Stimulated activated CD4-positive, alpha-beta T cell treated with anti-CD3 and anti-CD28 coated beads, Interleukin-4, amount 100 ng/mL, for 48 hours (primary cell): Measurements from ENCODE around the gene GTF2F2.
"Not testable (repeated sequence)": the region's sequence is repeated elsewhere in the genome, so short reads cannot be mapped to it uniquely, and the experiment has no call there.

ENCODE experiments used
- DNase-seq, 2 donors: peaks; one replicate each; pipeline ENCODE4 v3.0.0-alpha.2; 2020; ENCODE audit warnings: low read depth in 2 of 2

The GTF2F2 gene

DNA sequence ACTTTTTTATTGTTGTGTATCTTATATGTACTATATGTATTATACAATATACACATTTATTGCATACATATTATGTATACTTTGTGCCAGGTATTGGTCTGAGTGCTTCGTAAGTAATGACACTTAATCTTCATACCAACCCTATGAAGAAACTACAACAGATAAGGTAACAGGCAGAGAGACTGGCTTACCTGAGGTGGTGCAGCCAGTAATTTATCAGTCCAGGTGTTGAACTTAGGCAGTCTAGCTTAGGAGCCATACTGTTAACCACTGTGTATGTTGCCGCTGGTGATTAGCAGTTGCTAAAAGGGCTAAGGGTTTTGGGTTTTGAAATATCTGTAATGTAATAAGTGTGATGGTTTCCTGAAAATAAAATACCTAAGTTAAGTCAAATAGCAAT lies 134.1 kb downstream of the GTF2F2 start:
- no peak for DNase-seq

DNA sequence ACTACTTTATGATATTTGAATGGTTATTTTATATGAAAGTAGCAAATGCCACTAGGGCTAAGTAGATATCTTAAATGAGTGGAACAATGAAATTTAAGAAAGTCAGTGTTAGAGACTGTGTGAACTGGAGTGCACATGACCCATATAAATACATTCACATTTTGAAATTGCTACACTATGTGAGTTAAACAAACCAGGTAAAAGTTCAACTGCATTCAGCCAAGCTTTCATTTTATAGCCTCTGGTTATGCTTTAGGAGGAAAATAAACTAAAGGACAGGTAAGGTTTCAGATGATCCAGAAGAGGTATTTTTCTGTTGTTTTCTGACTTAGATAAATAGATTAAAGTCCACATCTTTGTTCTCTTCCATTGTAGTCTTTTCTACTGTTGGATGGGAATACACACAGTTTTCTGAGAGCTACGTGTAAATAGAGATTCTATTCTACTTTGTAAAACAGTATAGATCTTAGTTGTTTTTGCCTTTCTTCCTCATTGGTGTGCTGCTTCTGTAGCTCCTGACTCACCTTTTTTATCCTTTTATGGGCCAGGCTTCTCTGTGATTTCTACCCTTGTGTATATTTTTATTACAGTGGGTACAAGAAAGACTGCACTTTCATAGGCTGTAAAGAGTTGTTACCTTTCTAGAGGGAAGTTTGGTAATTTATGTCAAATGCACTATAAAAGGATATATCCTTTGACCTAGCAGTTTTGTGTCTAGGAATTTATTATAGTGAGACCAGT lies 135.1 kb downstream of the GTF2F2 start:
- DNase-seq, result no peak

DNA sequence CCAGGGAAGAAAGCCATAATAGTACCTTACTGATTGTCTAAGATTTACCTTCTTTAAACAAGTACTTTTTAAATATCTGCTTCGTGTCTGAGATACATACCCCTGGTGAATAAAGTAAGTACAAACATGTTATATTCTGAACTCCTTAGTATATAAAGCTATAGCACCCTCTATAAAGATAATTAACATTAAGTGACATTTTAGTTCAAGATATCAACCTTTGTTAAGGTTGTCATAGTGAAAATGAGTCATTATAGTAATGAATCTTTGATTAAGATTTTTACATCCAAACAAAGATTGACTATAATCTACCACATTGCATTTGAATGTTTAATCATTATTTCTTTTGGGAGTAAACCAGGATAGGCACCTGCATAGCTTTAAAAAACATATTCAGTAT lies 135.9 kb downstream of the GTF2F2 start:
- no peak for DNase-seq

DNA sequence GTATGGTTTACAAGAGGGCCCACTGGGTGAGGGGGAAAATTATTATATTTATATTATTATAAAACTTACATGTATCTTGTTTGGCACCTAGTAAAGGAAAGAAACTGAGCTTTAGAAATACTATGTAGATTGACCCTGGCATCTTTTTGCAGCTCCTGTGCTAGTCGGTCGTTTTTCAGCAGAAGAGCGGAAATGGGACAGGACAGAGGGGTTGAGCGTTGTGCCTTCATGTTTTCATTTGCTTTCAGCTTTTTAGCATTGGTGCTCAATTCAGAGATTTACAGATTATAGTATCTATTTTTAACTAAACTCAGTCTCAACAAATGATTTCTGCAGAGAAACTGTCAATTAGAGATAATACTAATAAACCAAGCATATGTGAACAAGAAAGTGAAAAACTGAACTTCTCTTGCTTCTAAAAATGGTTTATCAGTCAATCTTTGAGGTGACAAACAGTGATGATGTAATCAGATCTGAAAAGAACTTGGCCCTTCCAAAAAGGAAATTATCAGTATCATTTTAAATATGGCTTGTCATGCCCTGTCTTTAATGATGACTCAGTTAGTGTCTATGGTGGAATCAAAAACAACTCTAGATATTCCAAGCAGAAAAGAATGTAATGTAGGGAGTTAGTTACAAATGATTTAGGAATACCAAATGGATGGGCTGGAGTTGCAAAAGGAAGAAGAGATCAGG lies 137.5 kb downstream of the GTF2F2 start:
- DNase-seq, result no peak

DNA sequence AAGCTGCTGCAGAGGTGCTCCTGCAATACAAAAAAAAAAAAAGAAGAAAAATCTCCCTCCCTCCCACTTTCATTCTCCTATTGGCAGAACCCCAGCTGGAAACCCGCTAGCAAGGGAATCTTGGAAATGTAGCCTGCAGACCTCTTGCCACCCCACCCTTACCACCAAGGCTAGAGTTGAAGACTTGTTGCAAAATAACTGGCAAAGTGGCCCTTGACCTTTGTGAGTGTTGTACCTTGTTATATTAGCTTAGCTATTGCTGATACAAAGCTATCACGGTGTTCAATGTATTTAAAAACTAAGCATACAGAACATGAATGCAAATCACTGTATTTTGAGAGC lies 138.0 kb downstream of the GTF2F2 start:
- no peak for DNase-seq

DNA sequence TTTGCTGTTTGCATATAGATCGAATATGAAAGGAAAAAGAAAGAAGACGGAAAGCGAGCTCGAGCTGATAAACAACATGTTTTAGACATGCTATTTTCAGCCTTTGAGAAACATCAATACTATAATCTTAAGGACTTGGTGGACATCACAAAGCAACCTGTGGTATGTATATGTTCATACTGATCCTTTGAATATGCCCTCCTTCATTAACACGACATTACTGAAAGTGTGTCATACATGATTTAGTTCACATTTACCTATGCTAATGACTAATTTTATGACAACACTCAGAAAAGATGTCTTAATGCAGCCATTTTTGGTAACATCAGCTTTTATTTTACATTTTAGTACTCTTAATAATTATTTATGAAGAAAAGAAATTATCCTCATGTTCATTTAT lies 146.9 kb downstream of the GTF2F2 start:
- no peak for DNase-seq

DNA sequence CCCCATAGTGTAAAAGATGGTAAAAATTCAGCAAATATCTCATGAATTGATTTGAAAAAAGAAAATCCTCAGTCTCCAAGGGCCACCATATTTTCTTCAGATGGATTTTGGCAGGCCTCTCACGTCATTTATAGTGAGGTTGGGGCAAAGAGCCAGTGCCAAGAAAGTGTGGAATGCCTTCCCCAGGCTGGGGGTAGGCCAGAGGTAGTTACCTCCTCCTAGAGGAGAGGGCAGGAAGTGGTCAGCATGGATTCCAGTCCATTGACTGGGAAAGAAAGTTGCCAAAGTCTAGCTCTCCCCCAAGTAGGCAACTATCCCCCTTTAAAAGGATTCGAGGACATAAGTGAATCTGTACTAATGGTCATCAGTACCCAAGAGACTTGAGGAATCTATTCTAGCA lies 148.9 kb downstream of the GTF2F2 start:
- no peak for DNase-seq

DNA sequence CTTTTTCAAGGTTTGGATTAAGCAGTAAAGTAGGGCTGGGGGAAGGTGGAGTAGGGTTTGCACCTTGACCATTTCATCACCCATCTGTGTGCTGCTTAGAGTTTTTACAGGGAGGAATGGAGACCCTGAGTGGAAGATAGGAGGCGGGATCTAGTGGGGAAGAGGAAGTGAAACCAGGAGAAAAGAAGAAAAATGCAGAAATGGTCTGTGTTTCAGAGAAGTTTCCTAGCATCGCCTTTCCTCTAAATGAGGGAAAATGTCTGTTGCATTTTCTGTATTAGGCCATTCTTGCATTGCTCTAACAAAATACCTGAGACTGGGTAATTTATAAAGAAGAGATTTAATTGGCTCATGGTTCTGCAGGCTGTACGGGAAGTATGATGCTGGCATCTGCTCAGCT lies 156.6 kb downstream of the GTF2F2 start:
- no peak for DNase-seq

DNA sequence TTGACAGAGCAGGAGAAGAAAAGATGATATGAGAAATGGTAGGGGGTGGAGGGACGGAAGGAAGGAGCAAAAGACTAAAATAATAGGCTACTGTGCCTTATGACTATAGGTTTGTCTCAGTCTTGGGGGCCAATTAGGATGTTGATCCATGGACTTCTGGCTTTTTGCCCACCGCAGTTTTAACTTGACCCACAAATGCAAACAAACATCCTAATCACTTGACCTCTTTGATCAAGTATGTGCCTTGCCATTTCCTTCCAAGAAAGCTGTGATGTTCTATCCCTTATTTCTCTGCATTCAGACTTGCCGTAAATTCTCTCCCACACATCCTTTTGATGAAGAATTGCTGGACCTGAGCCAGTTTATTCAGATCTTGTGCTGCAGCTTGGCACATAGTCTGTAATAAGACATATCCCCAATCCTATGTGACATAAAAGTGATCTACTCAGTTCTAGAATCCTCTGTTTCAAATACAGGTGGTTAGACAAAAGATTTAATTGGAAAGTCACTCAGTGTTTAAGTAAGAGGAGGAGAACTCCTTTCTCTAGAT lies 157.9 kb downstream of the GTF2F2 start:
- no peak for DNase-seq

DNA sequence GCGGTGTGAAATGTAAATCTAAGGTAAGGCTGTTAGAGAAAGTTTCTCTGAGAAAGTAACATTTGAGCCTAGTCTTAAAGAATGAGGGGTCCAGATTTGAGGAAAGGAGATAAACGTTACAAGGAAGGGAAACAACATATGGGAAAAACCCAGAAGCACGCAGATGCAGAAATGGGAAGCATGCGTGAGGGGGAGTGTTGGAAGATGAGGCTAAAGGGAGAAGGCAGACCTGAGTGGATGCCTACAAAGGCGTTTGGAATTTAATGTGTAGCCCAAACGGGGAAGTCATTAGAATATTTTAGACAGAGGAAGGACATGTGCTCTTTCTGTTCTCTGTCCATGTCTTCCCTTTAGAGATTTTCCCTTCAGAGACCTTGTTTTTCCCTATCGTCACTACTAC lies 159.7 kb downstream of the GTF2F2 start:
- no peak for DNase-seq

DNA sequence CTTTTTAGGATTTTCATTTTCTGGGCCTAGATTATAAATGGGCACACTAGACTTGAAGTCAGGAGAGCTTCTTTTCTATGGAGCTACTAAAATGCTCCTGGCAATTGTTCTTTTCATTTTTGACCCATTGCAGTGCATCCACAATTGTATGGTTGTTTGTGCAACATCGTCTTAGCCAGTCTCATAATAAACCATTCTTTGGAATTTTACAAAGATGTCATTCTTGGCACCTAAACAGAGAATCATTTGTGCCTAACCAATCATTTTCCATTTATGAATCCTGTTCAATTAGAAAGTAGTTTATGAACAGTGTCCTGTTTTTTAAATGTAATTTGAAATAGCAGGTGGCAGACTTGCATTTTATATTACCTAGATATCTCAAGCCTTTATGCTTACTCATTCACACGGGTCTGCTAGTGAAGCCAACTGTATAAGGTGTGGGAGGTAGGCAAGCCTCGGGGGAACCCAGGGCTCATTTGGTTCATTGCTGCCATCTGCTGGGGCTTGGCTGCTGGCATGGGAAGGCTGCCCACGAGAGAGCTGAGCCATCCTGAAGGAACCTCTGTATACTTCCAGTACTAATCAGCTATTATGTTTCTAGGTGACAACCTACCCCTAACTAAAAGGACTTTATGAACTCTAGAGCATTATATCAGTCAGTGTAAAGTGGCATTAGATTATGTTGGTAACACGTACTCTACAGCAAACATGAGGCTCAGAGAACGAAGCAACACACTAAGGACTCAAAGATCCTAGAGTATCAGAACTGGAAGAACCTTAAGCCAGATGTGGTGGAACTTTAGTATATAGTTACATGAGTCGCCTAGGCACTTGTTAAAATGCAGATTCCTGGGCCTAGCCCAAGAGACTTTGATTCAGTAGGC lies 160.7 kb downstream of the GTF2F2 start:
- DNase-seq, result peak; percentile 38 to 46

DNA sequence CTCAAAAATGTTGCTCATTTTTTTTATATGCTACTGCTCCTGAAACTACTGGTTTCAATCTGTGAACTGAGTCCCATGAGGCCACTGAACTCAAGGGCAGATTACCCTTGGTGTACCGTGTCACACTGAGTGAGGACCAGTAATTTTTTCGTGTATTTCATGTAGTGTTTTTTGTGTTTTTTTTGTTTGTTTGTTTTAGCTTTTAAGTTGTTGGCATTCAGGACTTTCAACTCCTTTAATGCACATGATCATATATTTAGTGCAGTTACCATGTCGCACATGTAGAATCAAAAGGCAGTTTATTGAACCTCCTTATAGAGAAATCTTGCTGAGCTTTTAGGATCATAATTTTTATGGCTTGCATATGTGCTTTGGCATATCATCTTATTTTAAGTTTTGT lies 162.7 kb downstream of the GTF2F2 start:
- no peak for DNase-seq

DNA sequence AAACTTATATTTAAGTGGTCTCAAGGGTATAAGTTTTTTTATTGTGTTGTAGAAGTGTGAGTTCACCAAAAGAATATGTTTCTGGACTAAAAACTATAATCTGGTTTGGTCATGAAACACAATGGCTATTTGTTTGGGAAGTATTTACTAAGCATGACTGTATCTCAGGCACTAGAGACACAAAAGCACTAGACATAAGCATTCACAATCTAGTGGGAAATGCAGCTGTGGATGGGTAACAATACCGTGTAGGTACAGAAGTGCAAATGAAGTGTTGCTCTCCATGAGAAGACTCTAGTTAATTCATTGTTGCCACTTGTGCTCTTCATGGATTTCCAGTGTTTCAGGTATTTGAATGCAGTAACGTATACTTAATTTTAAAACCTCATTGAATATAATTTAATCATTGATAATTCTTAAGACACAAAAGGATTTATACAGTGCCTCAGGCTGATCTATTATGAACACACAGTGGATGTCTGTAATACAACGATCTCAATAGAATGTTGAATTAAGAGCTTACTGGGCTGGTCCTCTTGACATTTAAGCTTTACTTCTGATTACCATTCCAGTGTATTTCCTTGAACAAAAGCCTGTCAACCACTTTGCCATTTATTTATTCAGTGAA lies 169.7 kb downstream of the GTF2F2 start:
- DNase-seq, result no peak

DNA sequence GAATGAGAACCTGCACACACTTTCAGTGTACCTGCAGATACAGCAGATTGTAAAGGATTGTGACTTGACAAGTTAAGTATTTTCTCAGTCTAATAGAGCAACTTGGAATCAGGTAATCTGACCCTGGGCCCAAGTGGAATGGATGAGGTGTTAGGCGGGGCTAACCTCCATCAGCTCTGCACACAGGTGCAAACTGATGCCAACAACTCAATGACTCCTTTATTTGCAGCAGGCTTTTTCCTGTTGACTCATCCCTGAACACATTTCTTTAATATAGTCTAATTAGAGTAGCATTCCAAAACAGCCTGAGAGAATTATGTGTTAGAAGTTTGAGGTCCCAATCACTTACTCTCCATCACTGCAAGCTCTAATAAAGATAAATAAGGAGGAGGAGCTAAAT lies 171.9 kb downstream of the GTF2F2 start:
- DNase-seq, result no peak

DNA sequence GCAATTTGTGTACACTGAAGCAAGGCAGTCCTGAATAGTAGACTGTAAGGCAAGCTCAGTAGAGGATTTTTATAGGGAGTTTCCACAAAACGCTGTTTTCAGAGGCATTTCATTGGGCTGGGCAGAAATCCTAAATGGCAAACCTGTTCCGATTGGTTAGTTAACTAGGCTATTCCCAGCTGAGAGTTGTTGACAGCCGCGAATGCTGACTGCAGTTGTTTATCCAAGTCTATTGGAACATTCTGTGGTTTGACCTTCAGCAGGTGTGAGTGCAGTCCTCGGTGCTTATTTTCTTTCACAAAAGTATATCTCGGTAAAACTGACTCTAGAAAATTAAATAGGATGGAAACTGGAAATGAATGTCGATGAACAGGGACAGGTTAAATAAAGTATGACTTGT lies 175.2 kb downstream of the GTF2F2 start:
- DNase-seq, result no peak

DNA sequence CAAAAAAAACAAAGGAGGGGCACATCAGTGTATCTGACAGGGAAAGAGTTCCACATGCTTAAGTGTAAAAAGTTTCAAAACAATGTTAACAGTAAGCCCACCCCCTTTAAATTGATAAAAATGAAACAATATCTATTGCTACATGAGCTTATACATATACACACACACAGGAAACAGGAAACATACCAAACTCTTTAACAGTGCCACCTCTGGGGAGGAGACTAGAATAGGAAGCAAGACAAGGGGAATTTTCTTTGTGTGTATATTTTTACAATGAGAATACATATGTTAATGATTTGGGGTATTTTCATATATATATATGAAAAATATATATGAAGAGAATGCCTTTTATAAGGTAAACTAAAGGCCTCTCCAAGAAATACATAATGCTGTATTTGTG lies 175.9 kb downstream of the GTF2F2 start:
- DNase-seq, result no peak

DNA sequence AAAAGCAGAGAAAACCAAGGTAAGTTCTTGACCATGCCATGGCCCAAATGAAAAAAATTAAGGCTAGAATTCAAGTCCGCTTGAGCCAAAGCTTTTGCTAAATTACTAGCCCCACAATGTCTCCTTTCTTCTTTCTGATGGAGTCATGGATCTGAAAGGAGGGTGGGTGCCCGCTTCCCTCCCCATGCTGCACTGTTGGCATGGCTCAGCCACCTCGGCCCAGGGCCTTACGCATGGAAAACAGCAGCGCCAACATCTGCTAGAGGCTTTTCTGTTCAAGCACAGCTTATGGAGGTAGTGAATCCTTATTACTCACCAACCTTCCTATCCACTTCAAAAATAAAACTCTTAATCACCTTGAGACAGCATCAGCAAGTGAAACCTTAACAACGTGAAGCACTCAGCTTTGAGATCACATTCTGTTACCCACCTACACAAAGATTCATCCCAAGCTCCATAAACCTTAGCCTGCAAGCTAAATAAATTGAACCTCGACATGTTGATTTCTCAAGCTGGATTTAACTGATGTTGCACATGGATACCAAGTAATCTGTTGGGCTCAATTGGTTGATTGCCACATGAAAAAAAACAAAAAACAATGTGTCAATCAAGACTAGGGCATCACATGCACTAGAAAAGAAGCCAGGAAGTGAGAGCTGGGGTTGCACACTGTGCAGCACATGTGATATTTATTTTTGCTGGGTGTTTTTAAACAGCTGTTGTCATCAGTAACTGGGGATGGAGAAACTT lies 177.3 kb downstream of the GTF2F2 start:
- DNase-seq, result no peak

DNA sequence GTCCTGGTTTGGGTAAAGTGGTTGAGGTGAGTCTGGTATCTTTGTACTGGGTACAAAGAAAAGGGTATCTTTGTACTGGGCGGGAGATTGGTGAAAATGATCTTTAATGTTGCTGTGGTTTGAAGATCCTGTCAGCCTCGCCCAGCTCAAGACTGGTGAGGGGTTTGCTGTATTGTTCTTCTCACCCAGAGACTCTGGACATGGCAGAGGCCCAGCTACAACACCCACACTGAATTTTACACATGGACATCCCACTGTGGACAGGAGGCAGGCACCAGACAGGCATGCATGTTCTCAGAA lies 177.8 kb downstream of the GTF2F2 start:
- DNase-seq, result no peak

DNA sequence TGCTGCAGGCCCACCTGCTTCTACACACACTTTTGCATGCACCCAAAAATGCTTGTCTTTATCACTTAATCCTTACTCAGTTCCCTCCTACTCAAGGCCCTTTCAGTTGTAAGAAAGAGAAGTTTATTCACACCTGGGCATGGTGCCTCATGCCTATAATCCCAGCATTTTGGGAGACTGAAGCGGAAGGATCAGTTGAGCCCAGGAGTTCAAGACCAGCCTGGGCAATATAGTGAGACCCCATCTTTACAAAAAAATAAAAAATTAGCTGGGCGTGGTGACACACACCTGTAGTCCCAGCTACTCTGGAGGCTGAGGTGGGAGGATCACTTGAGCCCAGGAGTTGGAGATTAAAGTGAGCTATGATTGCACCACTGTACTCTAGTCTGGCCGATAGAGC lies 178.2 kb downstream of the GTF2F2 start:
- DNase-seq, result not testable (repeated sequence)

DNA sequence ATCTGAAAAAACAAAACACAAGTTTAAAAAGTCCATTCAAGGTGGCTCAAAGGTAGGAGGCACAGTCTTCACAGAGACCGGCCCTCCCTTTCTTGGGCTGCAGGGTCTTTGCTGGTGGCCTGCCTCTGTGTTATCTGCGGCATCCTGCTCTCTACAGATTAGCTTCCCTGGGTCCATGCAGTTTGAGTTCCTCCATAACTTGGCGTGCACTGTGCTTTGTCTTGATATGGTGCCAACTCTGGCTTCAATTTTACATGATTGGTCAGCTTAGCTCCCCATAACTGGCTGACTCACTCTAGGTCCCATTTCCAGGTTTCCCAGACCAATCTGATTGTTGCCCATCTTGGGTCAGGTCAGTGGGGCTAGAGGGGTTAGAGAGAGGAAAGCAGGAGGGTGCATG lies 178.9 kb downstream of the GTF2F2 start:
- no peak for DNase-seq

DNA sequence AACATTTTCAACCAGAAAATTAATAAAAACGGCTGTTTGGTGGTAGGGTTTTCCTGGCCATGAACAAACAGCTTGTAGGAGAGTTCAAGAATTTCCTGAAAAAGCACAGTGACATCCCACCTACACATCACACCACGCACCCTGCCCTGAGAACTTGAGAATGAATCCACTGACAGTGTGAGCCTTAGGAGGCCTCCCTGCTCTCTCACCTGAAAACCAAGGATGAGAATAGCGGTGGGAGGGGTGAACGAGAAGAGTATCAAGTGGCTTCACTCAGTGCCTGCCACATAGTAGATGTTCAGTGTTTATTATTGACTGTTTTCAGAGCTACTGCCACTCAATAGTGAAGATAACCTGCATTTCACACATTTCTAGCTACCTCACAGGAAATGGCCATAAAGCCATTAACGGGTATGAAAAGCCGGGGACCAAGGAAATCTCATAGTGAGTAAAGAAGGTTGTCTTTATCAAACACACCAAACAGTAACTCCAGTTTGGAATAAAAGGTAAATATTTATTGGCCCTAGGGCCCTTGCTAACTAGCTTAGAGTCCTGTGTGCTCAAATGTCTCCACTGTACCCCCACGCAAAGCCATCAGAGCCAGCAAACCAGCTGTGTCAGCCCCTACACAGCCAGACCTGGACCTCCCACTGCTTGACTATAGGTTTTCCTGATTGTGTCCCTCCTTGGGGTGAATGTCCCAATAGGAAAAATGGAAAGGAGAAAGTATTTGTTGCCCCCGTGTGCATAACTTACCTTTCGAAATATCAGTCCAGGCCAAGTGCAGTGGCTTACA lies 180.1 kb downstream of the GTF2F2 start:
- no peak for DNase-seq
